GM23338 (cell line): ENCODE measurements around the gene TMEM39A. TPM values are rescaled to one million over a fixed set of nuclear protein-coding genes. Genes with fewer than 3 reads are reported as not detected.

Experiments used
- ATAC-seq: fragments of 200-7000 bp; cut with Tn5 transposase; 3 replicates; pipeline ENCODE4 v1.9.1; 2020
- DNase-seq: peaks from one replicate; pipeline ENCODE4 v3.0.0-alpha.2; 2015; ENCODE audit warnings: low spot score
- H2AFZ ChIP-seq: fragments of 200-600 bp; sonication (generic); 2 replicates; pipeline ENCODE4 v1.8.0; 2016; ENCODE audit warnings: antibody characterized with exemption, mild to moderate bottlenecking, moderate library complexity
- H3F3A ChIP-seq: fragments of 200-600 bp; sonication (generic); replicated peaks from 2 replicates; pipeline ENCODE4 v1.8.0; 2017; ENCODE audit warnings: antibody characterized with exemption, mixed run types, low read depth
- H3K27ac ChIP-seq: fragments of 200-600 bp; sonication (generic); 2 replicates; pipeline ENCODE4 v1.6.1; 2016; ENCODE audit warnings: low read depth
- H3K27me3 ChIP-seq: fragments of 200-600 bp; sonication (generic); 2 replicates; pipeline ENCODE4 v1.8.0; 2016; ENCODE audit warnings: mild to moderate bottlenecking, mixed run types, moderate library complexity; ENCODE audit not compliant: insufficient read depth
- H3K36me3 ChIP-seq: fragments of 200-600 bp; sonication (generic); 2 replicates; pipeline ENCODE4 v1.8.0; 2016; ENCODE audit warnings: mild to moderate bottlenecking; ENCODE audit not compliant: insufficient read depth
- H3K4me1 ChIP-seq: fragments of 200-600 bp; sonication (generic); 2 replicates; pipeline ENCODE4 v1.8.0; 2016; ENCODE audit warnings: mild to moderate bottlenecking, moderate library complexity; ENCODE audit not compliant: insufficient read depth
- H3K4me2 ChIP-seq: fragments of 200-600 bp; sonication (generic); 2 replicates; pipeline ENCODE4 v1.7.1; 2017; ENCODE audit warnings: mixed run types
- H3K4me3 ChIP-seq: fragments of 200-600 bp; sonication (generic); 2 replicates; pipeline ENCODE4 v1.6.1; 2016; ENCODE audit warnings: mixed run types
- H3K79me2 ChIP-seq: fragments of 200-600 bp; sonication (generic); replicated peaks from 2 replicates; pipeline ENCODE4 v1.8.0; 2017; ENCODE audit warnings: mild to moderate bottlenecking; ENCODE audit not compliant: insufficient read depth
- H3K9me2 ChIP-seq: fragments of 200-600 bp; sonication (generic); 2 replicates; pipeline ENCODE4 v1.8.0; 2017; ENCODE audit not compliant: insufficient read depth
- H4K20me1 ChIP-seq: fragments of 200-600 bp; sonication (generic); replicated peaks from 2 replicates; pipeline ENCODE4 v1.8.0; 2017; ENCODE audit warnings: mild to moderate bottlenecking; ENCODE audit not compliant: insufficient read depth
- H3K27ac Mint-ChIP-seq: 2 replicates; pipeline ENCODE4 v1.8.0; 2020; ENCODE audit warnings: inconsistent platforms, mild to moderate bottlenecking, moderate library complexity, mixed read lengths
- H3K27me3 Mint-ChIP-seq: 3 replicates; pipeline ENCODE4 v1.8.0; 2022; ENCODE audit warnings: low read depth, mild to moderate bottlenecking, moderate library complexity, mixed read lengths, inconsistent platforms; ENCODE audit not compliant: insufficient read depth, poor library complexity
- H3K36me3 Mint-ChIP-seq: 3 replicates; pipeline ENCODE4 v1.8.0; 2021; ENCODE audit warnings: low read depth, mild to moderate bottlenecking, inconsistent platforms, moderate library complexity, mixed read lengths
- H3K4me1 Mint-ChIP-seq: 3 replicates; pipeline ENCODE4 v1.8.0; 2020; ENCODE audit warnings: mild to moderate bottlenecking, inconsistent platforms, mixed read lengths
- H3K4me3 Mint-ChIP-seq: 3 replicates; pipeline ENCODE4 v1.8.0; 2021; ENCODE audit warnings: moderate library complexity, mild to moderate bottlenecking, inconsistent platforms, mixed read lengths
- H3K9me3 Mint-ChIP-seq: 3 replicates; pipeline ENCODE4 v1.8.0; 2020; ENCODE audit warnings: moderate library complexity, mild to moderate bottlenecking, inconsistent platforms, mixed read lengths
- CREB1 ChIP-seq: fragments of 250-450 bp; sonication (Bioruptor Pico); IDR thresholded peaks from 2 replicates; pipeline ENCODE4 v1.5.0; 2020; ENCODE audit warnings: low read depth, mild to moderate bottlenecking, moderate library complexity
- CTCF ChIP-seq, 2 experiments: fragments of 200-600 bp in 1 of 2; sonication (generic) in 1 of 2; conservative IDR thresholded peaks; 2 replicates each; pipeline versions ENCODE4 v1.5.1 to v1.6.1; 2016 to 2017; ENCODE audit warnings: antibody characterized with exemption in 2 of 2, low read depth in 2 of 2, mild to moderate bottlenecking in 2 of 2, moderate library complexity in 1 of 2
- EZH2phosphoT487 ChIP-seq: fragments of 200-600 bp; sonication (generic); IDR thresholded peaks from one replicate; pipeline ENCODE4 v1.8.1; 2018; ENCODE audit warnings: antibody characterized with exemption; ENCODE audit not compliant: unreplicated experiment
- NANOG ChIP-seq: IDR thresholded peaks from 2 replicates; pipeline ENCODE4 v1.6.1; 2016; ENCODE audit warnings: antibody characterized with exemption, borderline replicate concordance
- REST ChIP-seq: IDR thresholded peaks from one replicate; pipeline ENCODE4 v1.6.1; 2018; ENCODE audit warnings: antibody characterized with exemption; ENCODE audit not compliant: unreplicated experiment
- ZNF462 ChIP-seq: fragments of 250-450 bp; sonication (Bioruptor Pico); IDR thresholded peaks from 2 replicates; pipeline ENCODE4 v1.5.0; 2020; ENCODE audit warnings: mild to moderate bottlenecking, moderate library complexity
- polyA plus RNA-seq: library from polyadenylated mRNA; unstranded; fragments of >200 nt; fragmentation: Nextera tagmentation; extraction: Ambion mirVana; gene quantifications from 2 replicates; pipeline ENCODE4 v1.2.1, GENCODE V29; 2016
- total RNA-seq: library from RNA; depleted of rRNA; stranded (reverse); fragments of >200 nt; shearing (Covaris generic); gene quantifications from 2 replicates; pipeline ENCODE4 v1.2.3, GENCODE V29; 2014

TMEM39A gene
- total and polyA plus RNA-seq, 2 experiments from 2014 or later, result 12.9 to 51.6 TPM

GRCh38 chr3:119428538-119428937, 34.9 kb downstream of the TMEM39A start:
- DNase-seq (peak; percentile 65), ATAC-seq (peak; percentile 46)
- TF ChIP-seq EZH2phosphoT487 (no peak), CTCF (conservative IDR thresholded peaks at IDR 0.05; ENCODE audit: low read depth in 2 of 2) (peak; percentile 77 to 79)
- H3K27me3 Mint-ChIP-seq, result peaks cover 7% of the 10 kb centered on the region
- Histone ChIP-seq H3K4me3 (no peak overlapping the region), H3K4me2 (no peak overlapping the region), H3K27me3 (no peaks in the 10 kb centered on the region), H3K36me3 (peaks cover 57% of the 10 kb centered on the region), H3K9me2 (no peaks in the 10 kb centered on the region), H3K27ac (no peak overlapping the region), H3K4me1 (no peaks in the 10 kb centered on the region), H3F3A (no peaks in the 10 kb centered on the region), H3K79me2 (no peaks in the 10 kb centered on the region; the same call in 1 of the 2 replicates), H4K20me1 (no peaks in the 10 kb centered on the region), H2AFZ (no peak overlapping the region)
- peaks cover 84% of the 10 kb centered on the region for H3K36me3 Mint-ChIP-seq
- H3K9me3 Mint-ChIP-seq, result peaks cover 67% of the 10 kb centered on the region
- no peak overlapping the region for H3K4me3 Mint-ChIP-seq
- H3K4me1 Mint-ChIP-seq, result no peaks in the 10 kb centered on the region
- no peak overlapping the region for H3K27ac Mint-ChIP-seq

- H2AFZ ChIP-seq, result no peak overlapping the region
- H3K79me2 ChIP-seq, result no peaks in the 10 kb centered on the region
- Mint-ChIP-seq H3K27me3 (peaks cover 7% of the 10 kb centered on the region), H3K36me3 (peaks cover 76% of the 10 kb centered on the region), H3K4me1 (no peaks in the 10 kb centered on the region), H3K9me3 (peaks cover 67% of the 10 kb centered on the region), H3K27ac (no peak overlapping the region), H3K4me3 (no peak overlapping the region)
- H3K4me1 ChIP-seq, result no peaks in the 10 kb centered on the region
- H3F3A ChIP-seq, result no peaks in the 10 kb centered on the region
- H3K9me2 ChIP-seq, result no peaks in the 10 kb centered on the region
- no peak overlapping the region for H3K27ac ChIP-seq
- no peaks in the 10 kb centered on the region for H4K20me1 ChIP-seq
- TF ChIP-seq CREB1 (CRISPR knock-in tag) (no peak), CTCF (conservative IDR thresholded peaks at IDR 0.05; ENCODE audit: low read depth in 2 of 2) (no peak), REST (no peak), NANOG (no peak), ZNF462 (CRISPR knock-in tag) (no peak)
- no peaks in the 10 kb centered on the region for H3K27me3 ChIP-seq
- peaks cover 49% of the 10 kb centered on the region for H3K36me3 ChIP-seq
- no peak overlapping the region for H3K4me2 ChIP-seq
- no peak overlapping the region for H3K4me3 ChIP-seq
- ATAC-seq (no peak), DNase-seq (peak; percentile 32)
Observed at GRCh38 chr3:119427669-119428068, 35.7 kb downstream of the TMEM39A start.
